H1 (cell line): ENCODE results near the gene CYB5B. TPM values are rescaled to one million over a fixed set of nuclear protein-coding genes. Genes with fewer than 3 reads are reported as not detected.

ENCODE experiments used
- CTCF ChIA-PET: fragments of 300-600 bp; sonication (Branson Sonifier 250); formaldehyde crosslinking; loops from one replicate; lab custom pipeline; 2021; ENCODE audit not compliant: partially characterized antibody; lab: Charles Lee
- POLR2A ChIA-PET: fragments of 300-600 bp; sonication (Branson Sonifier 250); formaldehyde crosslinking; loops from one replicate; lab custom pipeline; 2021; ENCODE audit warnings: inconsistent platforms; ENCODE audit not compliant: partially characterized antibody; lab: Charles Lee
- DNase-seq, 2 experiments: peaks; one replicate each; pipeline versions ENCODE4 v3.0.0 to v3.0.0-alpha.2; 2010 to 2022; ENCODE audit warnings: low spot score in 2 of 2, low read depth in 1 of 2, mixed read lengths in 1 of 2
- FAIRE-seq: peaks from 2 replicates; lab custom pipeline; 2011; peaks lifted over from hg19 to GRCh38; lab: Jason Lieb, UNC
- H2AFZ ChIP-seq: 2 replicates; pipeline ENCODE4 v1.8.1; 2012; ENCODE audit warnings: low read length, inconsistent platforms
- H2AK5ac ChIP-seq: 2 replicates; pipeline ENCODE4 v1.6.1; 2013; ENCODE audit warnings: low read depth, low read length
- H2BK120ac ChIP-seq: replicated peaks from 2 replicates; pipeline ENCODE3; 2013; ENCODE audit warnings: low read depth, low read length, inconsistent platforms
- H2BK12ac ChIP-seq: 2 replicates; pipeline ENCODE4 v1.6.1; 2013; ENCODE audit warnings: low read depth, low read length
- H2BK15ac ChIP-seq: 2 replicates; pipeline ENCODE4 v1.6.1; 2013; ENCODE audit warnings: low read length
- H2BK20ac ChIP-seq: 2 replicates; pipeline ENCODE4 v1.6.1; 2013; ENCODE audit warnings: low read length
- H2BK5ac ChIP-seq: 2 replicates; pipeline ENCODE4 v1.6.1; 2013; ENCODE audit warnings: low read depth, low read length
- H3K14ac ChIP-seq: 2 replicates; pipeline ENCODE4 v1.6.1; 2013; ENCODE audit warnings: inconsistent platforms; ENCODE audit not compliant: insufficient read length
- H3K18ac ChIP-seq: 2 replicates; pipeline ENCODE4 v1.6.1; 2013; ENCODE audit warnings: low read length; ENCODE audit errors: extremely low read depth
- H3K23ac ChIP-seq: 2 replicates; pipeline ENCODE4 v1.6.1; 2013; ENCODE audit warnings: inconsistent platforms; ENCODE audit not compliant: insufficient read length
- H3K23me2 ChIP-seq: 2 replicates; pipeline ENCODE4 v1.6.1; 2013; ENCODE audit warnings: low read depth, low read length
- H3K27ac ChIP-seq: 2 replicates; pipeline ENCODE4 v1.6.1; 2011; ENCODE audit warnings: low read depth, low read length, inconsistent platforms
- H3K27me3 ChIP-seq, 4 experiments: replicated peaks in 1 of 4; 1 replicate in 1 of 4; 2 replicates in 3 of 4; pipeline versions ENCODE4 v1.6.1 to v1.8.1; 2011 to 2013; ENCODE audit warnings: low read length in 3 of 4, mild to moderate bottlenecking in 3 of 4, inconsistent platforms in 2 of 4, mixed read lengths in 2 of 4, moderate library complexity in 1 of 4; ENCODE audit not compliant: control insufficient read depth in 3 of 4, insufficient read depth in 3 of 4; ENCODE audit errors: extremely low read depth in 1 of 4
- H3K36me3 ChIP-seq, 4 experiments: 2 replicates each; pipeline versions ENCODE4 v1.6.1 to v1.8.1; 2011 to 2013; ENCODE audit warnings: mild to moderate bottlenecking in 4 of 4, low read length in 3 of 4, moderate library complexity in 2 of 4, control low read depth in 1 of 4, inconsistent platforms in 1 of 4; ENCODE audit not compliant: insufficient read depth in 4 of 4, control insufficient read depth in 2 of 4
- H3K4ac ChIP-seq: replicated peaks from 2 replicates; pipeline ENCODE3; 2013; ENCODE audit warnings: low read length, low read depth, mixed read lengths, inconsistent platforms; ENCODE audit not compliant: insufficient read length
- H3K4me1 ChIP-seq, 4 experiments: replicated peaks in 1 of 4; 1 replicate in 1 of 4; 2 replicates in 3 of 4; pipeline versions ENCODE4 v1.6.1 to v1.8.1; 2011 to 2013; ENCODE audit warnings: low read length in 3 of 4, inconsistent platforms in 2 of 4, mixed read lengths in 1 of 4; ENCODE audit not compliant: insufficient read depth in 4 of 4, control insufficient read depth in 3 of 4
- H3K4me2 ChIP-seq, 2 experiments: 2 replicates each; pipeline versions ENCODE4 v1.6.1 to v1.8.1; 2011 to 2013; ENCODE audit warnings: low read depth in 2 of 2, low read length in 2 of 2, control low read depth in 1 of 2, inconsistent platforms in 1 of 2, mild to moderate bottlenecking in 1 of 2; ENCODE audit not compliant: insufficient read depth in 1 of 2
- H3K4me3 ChIP-seq, 4 experiments: fragments of 200-600, 300-600 bp in 1 of 4; sonication (generic), shearing (Covaris generic), sonication (Bioruptor Twin) in 1 of 4; 2 replicates each; pipeline versions ENCODE4 v1.5.1 to v1.8.1; 2011 to 2016; ENCODE audit warnings: low read length in 4 of 4, low read depth in 3 of 4, control low read depth in 2 of 4, inconsistent platforms in 2 of 4, mild to moderate bottlenecking in 2 of 4, mixed read lengths in 1 of 4, moderate library complexity in 1 of 4; ENCODE audit not compliant: insufficient read depth in 2 of 4; ENCODE audit errors: extremely low read depth in 1 of 4
- H3K56ac ChIP-seq: replicated peaks from 2 replicates; pipeline ENCODE3; 2013; ENCODE audit warnings: low read depth, mild to moderate bottlenecking, mixed read lengths, low read length, inconsistent platforms; ENCODE audit not compliant: insufficient read length
- H3K79me1 ChIP-seq: 2 replicates; pipeline ENCODE4 v1.6.1; 2013; ENCODE audit warnings: low read depth, low read length, control low read depth
- H3K79me2 ChIP-seq, 2 experiments: 2 replicates each; pipeline versions ENCODE4 v1.6.1 to v1.8.1; 2012 to 2013; ENCODE audit warnings: low read length in 2 of 2, mild to moderate bottlenecking in 2 of 2, inconsistent platforms in 1 of 2; ENCODE audit not compliant: insufficient read depth in 2 of 2, control insufficient read depth in 1 of 2
- H3K9ac ChIP-seq, 4 experiments: replicated peaks in 1 of 4; 1 replicate in 1 of 4; 2 replicates in 3 of 4; pipeline versions ENCODE4 v1.6.1 to v1.8.1; 2011 to 2013; ENCODE audit warnings: low read depth in 3 of 4, low read length in 3 of 4, control low read depth in 2 of 4, mild to moderate bottlenecking in 2 of 4, moderate library complexity in 2 of 4, inconsistent platforms in 1 of 4; ENCODE audit errors: extremely low read depth in 1 of 4
- H3K9me3 ChIP-seq, 2 experiments: 2 replicates each; pipeline versions ENCODE4 v1.6.1 to v1.8.1; 2012 to 2013; ENCODE audit warnings: mild to moderate bottlenecking in 2 of 2, moderate library complexity in 2 of 2, control low read depth in 1 of 2, inconsistent platforms in 1 of 2, low read depth in 1 of 2, low read length in 1 of 2, mixed read lengths in 1 of 2; ENCODE audit not compliant: insufficient read depth in 2 of 2
- H4K20me1 ChIP-seq, 2 experiments: replicated peaks in 1 of 2; 2 replicates each; pipeline versions ENCODE3 to v1.8.1; 2011 to 2013; ENCODE audit warnings: inconsistent platforms in 2 of 2, low read length in 2 of 2, mild to moderate bottlenecking in 1 of 2; ENCODE audit not compliant: insufficient read depth in 2 of 2, control insufficient read depth in 1 of 2
- H4K5ac ChIP-seq: 2 replicates; pipeline ENCODE4 v1.6.1; 2013; ENCODE audit warnings: low read length, low read depth, mixed read lengths, inconsistent platforms; ENCODE audit not compliant: insufficient read length
- H4K8ac ChIP-seq: 2 replicates; pipeline ENCODE4 v1.8.0; 2013; ENCODE audit warnings: mild to moderate bottlenecking, moderate library complexity, low read length, inconsistent platforms; ENCODE audit not compliant: insufficient read depth; ENCODE audit errors: extremely low read depth
- H4K91ac ChIP-seq: replicated peaks from 2 replicates; pipeline ENCODE3; 2013; ENCODE audit warnings: low read length, mixed read lengths, inconsistent platforms; ENCODE audit not compliant: insufficient read length
- ATF2 ChIP-seq: IDR thresholded peaks from 2 replicates; pipeline ENCODE4 v1.6.1; 2012; ENCODE audit warnings: low read length, inconsistent platforms
- ATF3 ChIP-seq: IDR thresholded peaks from 2 replicates; pipeline ENCODE4 v1.6.1; 2011; ENCODE audit warnings: low read depth, mild to moderate bottlenecking, low read length; ENCODE audit not compliant: insufficient read depth
- CHD2 ChIP-seq: IDR thresholded peaks from 2 replicates; pipeline ENCODE4 v1.6.1; 2012; ENCODE audit warnings: low read length, improper control_type of control experiment
- EGR1 ChIP-seq: IDR thresholded peaks from 2 replicates; pipeline ENCODE4 v1.6.1; 2011; ENCODE audit warnings: low read depth, low read length, borderline replicate concordance
- KDM4A ChIP-seq: IDR thresholded peaks from one replicate; pipeline ENCODE4 v1.7.1; 2012; ENCODE audit warnings: low read depth, mild to moderate bottlenecking, moderate library complexity, low read length, inconsistent platforms; ENCODE audit not compliant: severe bottlenecking
- KDM5A ChIP-seq: fragments of 200-600 bp; IDR thresholded peaks from 2 replicates; pipeline ENCODE4 v1.7.1; 2012; ENCODE audit warnings: mild to moderate bottlenecking, low read length, inconsistent platforms, mixed read lengths
- NANOG ChIP-seq: IDR thresholded peaks from 2 replicates; pipeline ENCODE4 v1.6.1; 2011; ENCODE audit warnings: low read length, low read depth, mild to moderate bottlenecking, inconsistent platforms; ENCODE audit not compliant: insufficient read depth, poor library complexity, severe bottlenecking
- RAD21 ChIP-seq, 2 experiments: IDR thresholded peaks in 1 of 2; conservative IDR thresholded peaks in 1 of 2; 2 replicates each; pipeline ENCODE4 v1.6.1; 2011; ENCODE audit warnings: low read depth in 2 of 2, low read length in 2 of 2, improper control_type of control experiment in 1 of 2, inconsistent platforms in 1 of 2, mild to moderate bottlenecking in 1 of 2, moderate library complexity in 1 of 2
- SAP30 ChIP-seq: fragments of 300-600 bp; sonication (generic); IDR thresholded peaks from 2 replicates; pipeline ENCODE4 v1.7.1; 2012; ENCODE audit warnings: low read length, moderate library complexity, mild to moderate bottlenecking, inconsistent platforms; ENCODE audit not compliant: insufficient read depth, insufficient replicate concordance
- SIX5 ChIP-seq: IDR thresholded peaks from 2 replicates; pipeline ENCODE4 v1.6.1; 2011; ENCODE audit warnings: mild to moderate bottlenecking, low read depth, low read length
- SP1 ChIP-seq: IDR thresholded peaks from 2 replicates; pipeline ENCODE4 v1.6.1; 2011; ENCODE audit warnings: low read depth, low read length
- WGBS, 2 experiments: shearing (Covaris generic) in 1 of 2; methylation state at CpG; one replicate each; pipeline versions ENCODE4 v1.1.6 to v1.1.7; 2013 to 2015; ENCODE audit warnings: low lambda C conversion rate in 2 of 2, mixed read lengths in 2 of 2, inconsistent platforms in 1 of 2, low coverage in 1 of 2, missing lambda C conversion rate in 1 of 2; ENCODE audit not compliant: insufficient replicate concordance in 2 of 2, insufficient coverage in 1 of 2, insufficient read length in 1 of 2; ENCODE audit errors: extremely low coverage in 1 of 2, missing lambda C conversion rate in 1 of 2; 5-methylcytosine and 5-hydroxymethylcytosine counted together
- polyA plus RNA-seq, 7 experiments: library from polyadenylated mRNA; depleted of rRNA in 3 of 7; stranded (reverse) in 5 of 7; unstranded in 2 of 7; fragments of >200 nt in 5 of 7; fragments of 200-250 nt in 2 of 7; gene quantifications; 1 replicate in 5 of 7; 2 replicates in 1 of 7; 4 replicates in 1 of 7; pipeline versions ENCODE4 v1.2.1 to v1.2.3, GENCODE V29; 2011 to 2013; ENCODE audit warnings: missing spikeins in 2 of 7, mixed read lengths in 2 of 7
- total RNA-seq: library from RNA; stranded (reverse); fragmentation: NEBNext Ultra II Directional; extraction: Animal tissue kit (Norgen Biotek cat#: 25700); gene quantifications from 2 replicates; pipeline ENCODE4 v1.2.1, GENCODE V29; 2021

CYB5B gene
- total and polyA plus RNA-seq, 2 of the 8 experiments (the other 6 are each of a cell fraction or from before 2014, with no cell fraction given), result 108 to 127 TPM

GRCh38 chr16:69386596-69386995, 37.8 kb upstream of the CYB5B start:
- H2BK15ac ChIP-seq, result no peak overlapping the region
- H3K14ac ChIP-seq, result no peak overlapping the region
- DNase-seq (no peak), FAIRE-seq (no peak)
- ChIA-PET CTCF (interaction anchor here (1.2 to 3.5 kb wide), 2 partner anchors 10 to 12 kb away, joined by 5 to 10 read pairs; no protein-coding TSS in a partner anchor), POLR2A (interaction anchor here (0.6 to 2.5 kb wide), 5 partner anchors 12 to 368 kb away, joined by 3 to 8 read pairs (median 4); partner anchors contain the start of genes NOB1 and PDF)
- H3K27ac ChIP-seq, result no peak overlapping the region
- H3K9me3 ChIP-seq, result no peaks in the 10 kb centered on the region
- H2AK5ac ChIP-seq, result no peak overlapping the region
- no peak overlapping the region for H3K56ac ChIP-seq
- no peaks in the 10 kb centered on the region for H3K23me2 ChIP-seq
- no peak overlapping the region for H3K4ac ChIP-seq
- no peak overlapping the region for H2AFZ ChIP-seq
- no peaks in the 10 kb centered on the region for H3K79me1 ChIP-seq
- H4K20me1 ChIP-seq, result no peaks in the 10 kb centered on the region
- H3K4me2 ChIP-seq, result 0 out of 4 replicates have a peak overlapping the region, but pooled peaks of 1 of the 2 experiments have one; percentile 67
- H3K36me3 ChIP-seq, result peaks cover 7 to 23% (median 15%) of the 10 kb centered on the region in 4 experiments; a peak in 7 of 8 replicates
- H2BK5ac ChIP-seq, result no peak overlapping the region
- no peak overlapping the region for H3K9ac ChIP-seq
- no peak overlapping the region for H2BK20ac ChIP-seq
- H3K4me1 ChIP-seq, result no peaks in the 10 kb centered on the region; a peak in 1 of 7 replicates
- no peak overlapping the region for H3K18ac ChIP-seq
- no peak overlapping the region for H4K91ac ChIP-seq
- H2BK120ac ChIP-seq, result no peak overlapping the region
- no peak overlapping the region for H4K5ac ChIP-seq
- no peak overlapping the region for H4K8ac ChIP-seq
- WGBS, 2 experiments, result 100% methylated on average over 1 of the region's 1 CpG; no CpG with 5 or more reads in 1 of the 2 experiments
- no peaks in the 10 kb centered on the region for H3K27me3 ChIP-seq
- peak overlapping the region in 1 of 4 experiments; percentile 85; a peak in 1 of 8 replicates for H3K4me3 ChIP-seq
- H2BK12ac ChIP-seq, result no peak overlapping the region
- H3K79me2 ChIP-seq, result peaks cover 5 to 35% of the 10 kb centered on the region in 2 experiments
- no peak overlapping the region for H3K23ac ChIP-seq
- TF ChIP-seq KDM5A, result no peak
- TF ChIP-seq ATF3, result no peak
- TF ChIP-seq SIX5, result no peak
- TF ChIP-seq CHD2, result no peak
- TF ChIP-seq SAP30, result no peak
- TF ChIP-seq EGR1, result no peak
- no peak for TF ChIP-seq ATF2
- no peak for TF ChIP-seq KDM4A
- TF ChIP-seq SP1, result no peak
- TF ChIP-seq RAD21 (IDR thresholded peaks at IDR 0.05 in 1 of 2, conservative IDR thresholded peaks at IDR 0.05 in 1 of 2; ENCODE audit: low read depth in 2 of 2, low read length in 2 of 2), result no peak
- no peak for TF ChIP-seq NANOG
